Measurements from ENCODE around the gene ACP1.

GRCh38 chr2:295090-295489 lies 30.3 kb downstream of the ACP1 start:
- no peak for TF ChIP-seq JUND (IDR thresholded peaks at IDR 0.05; ENCODE audit: low read length)
- no peak for TF ChIP-seq CTCF (IDR thresholded peaks at IDR 0.05; ENCODE audit: control extremely low read depth in 1 of 3, insufficient read depth in 1 of 3, low read depth in 1 of 3, low read length in 3 of 3)
- no peak for TF ChIP-seq RAD21 (IDR thresholded peaks at IDR 0.05 in 1 of 2, conservative IDR thresholded peaks at IDR 0.05 in 1 of 2; ENCODE audit: low read depth in 2 of 2, low read length in 2 of 2)
- no peak for TF ChIP-seq TAF1 (IDR thresholded peaks at IDR 0.05; ENCODE audit: low read depth, low read length)
- TF ChIP-seq SP1 (IDR thresholded peaks at IDR 0.05; ENCODE audit: low read depth, low read length), result no peak
- no peak for TF ChIP-seq EZH2 (IDR thresholded peaks at IDR 0.05; ENCODE audit: low read depth, low read length, severe bottlenecking)
- TF ChIP-seq MAFK (IDR thresholded peaks at IDR 0.05; ENCODE audit: low read depth, low read length), result no peak
- TF ChIP-seq RFX5 (IDR thresholded peaks at IDR 0.05; ENCODE audit: borderline replicate concordance, low read depth, low read length), result no peak
- TF ChIP-seq USF2 (IDR thresholded peaks at IDR 0.05; ENCODE audit: low read length), result no peak
- TF ChIP-seq YY1 (IDR thresholded peaks at IDR 0.05; ENCODE audit: low read depth, low read length), result no peak
- TF ChIP-seq ATF2 (IDR thresholded peaks at IDR 0.05; ENCODE audit: low read length), result no peak
- TF ChIP-seq EP300 (IDR thresholded peaks at IDR 0.05; ENCODE audit: borderline replicate concordance in 1 of 2, low read depth in 2 of 2, low read length in 2 of 2), result no peak
- TF ChIP-seq TCF12 (IDR thresholded peaks at IDR 0.05; ENCODE audit: low read depth, low read length), result no peak
- TF ChIP-seq MAX (IDR thresholded peaks at IDR 0.05), result no peak

Data from H1 (cell line).